Astrocyte (in vitro differentiated cells and primary cell): Measurements from ENCODE around the gene MAF. TPM values are rescaled to one million over a fixed set of nuclear protein-coding genes. Genes with fewer than 3 reads are reported as not detected.
A peak's percentile ranks its signal among the peaks of the same experiment; 100 is the strongest.

Source experiments
- DNase-seq: peaks from one replicate; pipeline ENCODE4 v3.0.0-alpha.2; 2010; ENCODE audit warnings: low read depth
- FAIRE-seq: peaks from 2 replicates; lab custom pipeline; 2011; peaks lifted over from hg19 to GRCh38; lab: Jason Lieb, UNC
- H2AFZ ChIP-seq: 2 replicates; pipeline ENCODE4 v1.6.0; 2012; ENCODE audit warnings: low read depth, low read length, inconsistent platforms
- H3K27ac ChIP-seq: 2 replicates; pipeline ENCODE4 v1.5.1; 2011; ENCODE audit warnings: low read depth, low read length, inconsistent platforms
- H3K27me3 ChIP-seq: 2 replicates; pipeline ENCODE4 v1.6.0; 2011; ENCODE audit warnings: low read length, inconsistent platforms; ENCODE audit not compliant: insufficient read depth
- H3K36me3 ChIP-seq: 2 replicates; pipeline ENCODE4 v1.5.1; 2011; ENCODE audit warnings: low read length, inconsistent platforms; ENCODE audit not compliant: insufficient read depth
- H3K4me1 ChIP-seq: 2 replicates; pipeline ENCODE4 v1.5.1; 2011; ENCODE audit warnings: low read length, inconsistent platforms; ENCODE audit not compliant: insufficient read depth
- H3K4me2 ChIP-seq: 2 replicates; pipeline ENCODE4 v1.6.0; 2012; ENCODE audit warnings: low read length, inconsistent platforms
- H3K4me3 ChIP-seq: 2 replicates; pipeline ENCODE4 v1.5.1; 2011; ENCODE audit warnings: low read depth, mild to moderate bottlenecking, low read length, inconsistent platforms; ENCODE audit not compliant: insufficient read depth
- H3K79me2 ChIP-seq: 2 replicates; pipeline ENCODE4 v1.6.0; 2012; ENCODE audit warnings: mild to moderate bottlenecking, low read length, inconsistent platforms; ENCODE audit not compliant: insufficient read depth
- H3K9ac ChIP-seq: 2 replicates; pipeline ENCODE4 v1.6.0; 2012; ENCODE audit warnings: mild to moderate bottlenecking, low read length, inconsistent platforms
- H3K9me3 ChIP-seq: 2 replicates; pipeline ENCODE4 v1.5.1; 2012; ENCODE audit warnings: low read depth, mild to moderate bottlenecking, low read length, inconsistent platforms; ENCODE audit not compliant: insufficient read depth
- H4K20me1 ChIP-seq: 2 replicates; pipeline ENCODE4 v1.6.0; 2012; ENCODE audit warnings: low read length, inconsistent platforms; ENCODE audit not compliant: insufficient read depth
- H3K27ac Mint-ChIP-seq: one replicate; pipeline ENCODE4 v1.8.0; 2021; ENCODE audit warnings: mild to moderate bottlenecking, mixed read lengths; ENCODE audit not compliant: unreplicated experiment
- H3K27me3 Mint-ChIP-seq: one replicate; pipeline ENCODE4 v1.8.0; 2021; ENCODE audit warnings: low read depth, mixed read lengths; ENCODE audit not compliant: unreplicated experiment
- H3K36me3 Mint-ChIP-seq: one replicate; pipeline ENCODE4 v1.8.0; 2021; ENCODE audit warnings: low read depth, mixed read lengths; ENCODE audit not compliant: unreplicated experiment
- H3K4me1 Mint-ChIP-seq: one replicate; pipeline ENCODE4 v1.8.0; 2021; ENCODE audit warnings: low read depth, mixed read lengths; ENCODE audit not compliant: unreplicated experiment
- H3K4me3 Mint-ChIP-seq: one replicate; pipeline ENCODE4 v1.8.0; 2021; ENCODE audit warnings: mild to moderate bottlenecking, moderate library complexity, mixed read lengths; ENCODE audit not compliant: unreplicated experiment
- H3K9me3 Mint-ChIP-seq: one replicate; pipeline ENCODE4 v1.8.0; 2021; ENCODE audit warnings: mild to moderate bottlenecking, mixed read lengths; ENCODE audit not compliant: unreplicated experiment
- CTCF ChIP-seq: IDR thresholded peaks from 2 replicates; pipeline ENCODE4 v1.5.1; 2011; ENCODE audit warnings: low read depth, mild to moderate bottlenecking, inconsistent platforms, low read length, moderate library complexity; ENCODE audit not compliant: insufficient read depth
- EZH2 ChIP-seq: IDR thresholded peaks from 2 replicates; pipeline ENCODE4 v1.6.1; 2012; ENCODE audit warnings: mild to moderate bottlenecking, low read length, inconsistent platforms; ENCODE audit not compliant: insufficient read depth
- total RNA-seq: library from RNA; stranded (reverse); gene quantifications from 2 replicates; pipeline ENCODE4 v1.2.1, GENCODE V29; 2021

The MAF gene
- total RNA-seq, 1 donor from 2014 or later: 19.3 TPM

- no peak overlapping the region for H3K4me2 ChIP-seq
- H3K27me3 Mint-ChIP-seq: no peaks in the 10 kb centered on the region
- no peak overlapping the region for H3K9ac ChIP-seq
- no peaks in the 10 kb centered on the region for H3K79me2 ChIP-seq
- FAIRE-seq: no peak
- no peak overlapping the region for H3K4me3 Mint-ChIP-seq
- H3K9me3 ChIP-seq: no peaks in the 10 kb centered on the region
- no peaks in the 10 kb centered on the region for H4K20me1 ChIP-seq
- H3K27me3 ChIP-seq: no peaks in the 10 kb centered on the region
- no peak overlapping the region for H2AFZ ChIP-seq
- H3K27ac Mint-ChIP-seq: no peak overlapping the region
- TF ChIP-seq EZH2 (no peak), CTCF (no peak)
- no peaks in the 10 kb centered on the region for H3K36me3 ChIP-seq
- no peaks in the 10 kb centered on the region for H3K36me3 Mint-ChIP-seq
- peak; percentile 12 for DNase-seq
- no peak overlapping the region for H3K4me3 ChIP-seq
- H3K9me3 Mint-ChIP-seq: peaks cover 2% of the 10 kb centered on the region
- H3K4me1 Mint-ChIP-seq: peaks cover 39% of the 10 kb centered on the region
- H3K27ac ChIP-seq: no peak overlapping the region
- H3K4me1 ChIP-seq: peaks cover 7% of the 10 kb centered on the region
Observed at GRCh38 chr16:79645701-79646100, 45.2 kb upstream of the MAF start.

GRCh38 chr16:79644971-79645667, 44.6 kb upstream of the MAF start:
- FAIRE-seq: no peak

More at GRCh38 chr16:79644971-79645667, 44.6 kb upstream of the MAF start:
- no peaks in the 10 kb centered on the region for H3K79me2 ChIP-seq
- no peaks in the 10 kb centered on the region for H3K9me3 ChIP-seq
- no peaks in the 10 kb centered on the region for H3K27me3 Mint-ChIP-seq
- no peak overlapping the region for H3K27ac Mint-ChIP-seq
- H3K36me3 Mint-ChIP-seq: no peaks in the 10 kb centered on the region
- H3K4me3 ChIP-seq: no peak overlapping the region
- H3K4me2 ChIP-seq: no peak overlapping the region
- H4K20me1 ChIP-seq: no peaks in the 10 kb centered on the region
- TF ChIP-seq CTCF (no peak), EZH2 (no peak)
- H3K4me1 ChIP-seq: peaks cover 10% of the 10 kb centered on the region
- H3K9ac ChIP-seq: no peak overlapping the region
- no peak for DNase-seq
- H3K4me3 Mint-ChIP-seq: no peak overlapping the region
- peaks cover 40% of the 10 kb centered on the region for H3K4me1 Mint-ChIP-seq
- H3K27me3 ChIP-seq: no peaks in the 10 kb centered on the region
- H2AFZ ChIP-seq: no peak overlapping the region
- H3K27ac ChIP-seq: no peak overlapping the region
- H3K36me3 ChIP-seq: no peaks in the 10 kb centered on the region
- H3K9me3 Mint-ChIP-seq: peaks cover 2% of the 10 kb centered on the region
